HCT116 (cell line): Measurements from ENCODE around the gene PSAP. TPM values are rescaled to one million over a fixed set of nuclear protein-coding genes. Genes with fewer than 3 reads are reported as not detected.

Source experiments
- ATAC-seq: fragments of 200-7000 bp; cut with Tn5 transposase; 2 replicates; pipeline ENCODE4 v1.9.1; 2020; ENCODE audit warnings: mild to moderate bottlenecking, moderate library complexity
- BruUV-seq: library from RNA; stranded (reverse); fragments of 400-500 nt; replicated peaks from 2 replicates; lab custom pipeline; 2021; lab: Mats Ljungman, UMichigan
- CTCF ChIA-PET: fragments of 300-600 bp; sonication (Branson Sonifier 250); formaldehyde crosslinking; loops from one replicate; lab custom pipeline; 2021; ENCODE audit warnings: antibody characterized with exemption; lab: Charles Lee
- POLR2A ChIA-PET: fragments of 300-600, 350-600 bp; sonication (Branson Sonifier 250); formaldehyde crosslinking; loops from one replicate; lab custom pipeline; 2021; ENCODE audit warnings: antibody characterized with exemption; lab: Charles Lee
- RAD21 ChIA-PET, 2 experiments: fragments of 300-600 bp; sonication (Branson Sonifier 250); formaldehyde crosslinking; loops; one replicate each; lab custom pipeline; 2023; ENCODE audit warnings: low total read pairs in 2 of 2; ENCODE audit not compliant: uncharacterized antibody in 2 of 2, unreplicated experiment in 2 of 2, low non-redundant PET in 1 of 2; lab: Charles Lee
- DNase-seq: peaks from one replicate; pipeline ENCODE4 v3.0.0-alpha.2; 2010; ENCODE audit warnings: low read depth, low spot score
- H2AFZ ChIP-seq: fragments of 200-600 bp; shearing (Covaris generic), sonication (generic); 2 replicates; pipeline ENCODE4 v1.6.1; 2017; ENCODE audit warnings: low read depth, mixed run types, mixed read lengths, antibody characterized with exemption, low read length; ENCODE audit not compliant: poor library complexity, severe bottlenecking
- H3K27ac ChIP-seq: 2 replicates; pipeline ENCODE4 v1.5.1; 2012; ENCODE audit warnings: low read depth, low read length
- H3K27me3 ChIP-seq: fragments of 200-600 bp; sonication (generic); 2 replicates; pipeline ENCODE4 v1.6.1; 2016; ENCODE audit warnings: mixed run types, low read length, mixed read lengths; ENCODE audit not compliant: insufficient read depth
- H3K36me3 ChIP-seq, 2 experiments: fragments of 200-500 bp in 1 of 2; fragments of 200-600 bp in 1 of 2; sonication (Bioruptor generic) in 1 of 2; sonication (generic) in 1 of 2; 2 replicates each; pipeline versions ENCODE4 v1.5.1 to v1.6.1; 2014 to 2016; ENCODE audit warnings: low read length in 2 of 2, inconsistent platforms in 1 of 2, mixed read lengths in 1 of 2, mixed run types in 1 of 2; ENCODE audit not compliant: insufficient read depth in 2 of 2, control insufficient read depth in 1 of 2
- H3K4me1 ChIP-seq, 2 experiments: fragments of 200-600 bp in 1 of 2; sonication (generic) in 1 of 2; 2 replicates each; pipeline versions ENCODE4 v1.5.1 to v1.6.1; 2012 to 2017; ENCODE audit warnings: low read length in 2 of 2, inconsistent platforms in 1 of 2, mild to moderate bottlenecking in 1 of 2, mixed read lengths in 1 of 2, mixed run types in 1 of 2, moderate library complexity in 1 of 2; ENCODE audit not compliant: insufficient read depth in 2 of 2, control insufficient read depth in 1 of 2
- H3K4me2 ChIP-seq: fragments of 200-600 bp; sonication (generic); 2 replicates; pipeline ENCODE4 v1.6.1; 2017; ENCODE audit warnings: mixed run types, low read length, mixed read lengths
- H3K4me3 ChIP-seq, 2 experiments: fragments of 200-600 bp in 1 of 2; sonication (generic) in 1 of 2; replicated peaks in 1 of 2; 2 replicates each; pipeline ENCODE4 v1.5.1; 2011 to 2016; ENCODE audit warnings: low read length in 2 of 2, control low read depth in 1 of 2, low read depth in 1 of 2, mild to moderate bottlenecking in 1 of 2, mixed read lengths in 1 of 2, mixed run types in 1 of 2
- H3K79me2 ChIP-seq: fragments of 200-600 bp; sonication (generic); 2 replicates; pipeline ENCODE4 v1.6.1; 2017; ENCODE audit warnings: mild to moderate bottlenecking, mixed run types, low read length, moderate library complexity, mixed read lengths; ENCODE audit not compliant: insufficient read depth
- H3K9ac ChIP-seq: fragments of 200-600 bp; sonication (generic); 2 replicates; pipeline ENCODE4 v1.6.1; 2016; ENCODE audit warnings: low read length, mixed read lengths
- H3K9me2 ChIP-seq: fragments of 200-600 bp; sonication (generic), shearing (Covaris generic); 2 replicates; pipeline ENCODE4 v1.6.1; 2017; ENCODE audit warnings: mixed run types, mild to moderate bottlenecking, moderate library complexity; ENCODE audit not compliant: insufficient read depth
- H3K9me3 ChIP-seq, 2 experiments: fragments of 200-500 bp in 1 of 2; fragments of 200-600 bp in 1 of 2; sonication (Bioruptor generic) in 1 of 2; sonication (generic) in 1 of 2; 2 replicates each; pipeline ENCODE4 v1.6.1; 2014 to 2017; ENCODE audit warnings: low read length in 2 of 2, mixed read lengths in 2 of 2, inconsistent platforms in 1 of 2, low read depth in 1 of 2, mild to moderate bottlenecking in 1 of 2, mixed run types in 1 of 2, moderate library complexity in 1 of 2; ENCODE audit not compliant: control insufficient read depth in 1 of 2, insufficient read depth in 1 of 2
- H4K20me1 ChIP-seq: fragments of 200-600 bp; sonication (generic), shearing (Covaris generic); 2 replicates; pipeline ENCODE4 v1.6.1; 2017; ENCODE audit warnings: mixed run types, mild to moderate bottlenecking, moderate library complexity; ENCODE audit not compliant: insufficient read depth
- ATF3 ChIP-seq: IDR thresholded peaks from 2 replicates; pipeline ENCODE4 v1.6.1; 2012
- CBX3 ChIP-seq: IDR thresholded peaks from 2 replicates; pipeline ENCODE4 v1.6.1; 2012; ENCODE audit warnings: low read depth
- CTCF ChIP-seq, 3 experiments: fragments of 200-600 bp in 1 of 3; sonication (generic) in 1 of 3; IDR thresholded peaks in 2 of 3; conservative IDR thresholded peaks in 1 of 3; 2 replicates each; pipeline ENCODE4 v1.5.1; 2012 to 2017; ENCODE audit warnings: low read depth in 2 of 3, low read length in 2 of 3, antibody characterized with exemption in 1 of 3, borderline replicate concordance in 1 of 3, control low read depth in 1 of 3, mild to moderate bottlenecking in 1 of 3, mixed read lengths in 1 of 3, mixed run types in 1 of 3, moderate library complexity in 1 of 3; ENCODE audit not compliant: insufficient read depth in 1 of 3
- EGR1 ChIP-seq: IDR thresholded peaks from 2 replicates; pipeline ENCODE4 v1.6.1; 2012; ENCODE audit warnings: low read depth
- ELF1 ChIP-seq: IDR thresholded peaks from 2 replicates; pipeline ENCODE4 v1.6.1; 2012; ENCODE audit warnings: low read depth, borderline replicate concordance
- EZH2phosphoT487 ChIP-seq: fragments of 200-600 bp; IDR thresholded peaks from 2 replicates; pipeline ENCODE4 v1.6.1; 2018; ENCODE audit warnings: antibody characterized with exemption, borderline replicate concordance
- FOSL1 ChIP-seq: IDR thresholded peaks from 2 replicates; pipeline ENCODE4 v1.6.1; 2012; ENCODE audit warnings: low read depth
- JUND ChIP-seq: IDR thresholded peaks from 2 replicates; pipeline ENCODE4 v1.6.1; 2012
- POLR2A ChIP-seq: IDR thresholded peaks from 2 replicates; pipeline ENCODE4 v1.7.0; 2011; ENCODE audit warnings: borderline replicate concordance; ENCODE audit not compliant: insufficient read depth, insufficient read length; ENCODE audit errors: extremely low read depth
- POLR2AphosphoS5 ChIP-seq: IDR thresholded peaks from 2 replicates; pipeline ENCODE4 v1.6.1; 2011; ENCODE audit warnings: mild to moderate bottlenecking, low read depth, low read length, moderate library complexity
- REST ChIP-seq: IDR thresholded peaks from 2 replicates; pipeline ENCODE4 v1.6.1; 2012; ENCODE audit warnings: low read depth
- SIN3A ChIP-seq: IDR thresholded peaks from 2 replicates; pipeline ENCODE4 v1.6.1; 2012; ENCODE audit warnings: low read depth
- SP1 ChIP-seq: IDR thresholded peaks from 2 replicates; pipeline ENCODE4 v1.6.1; 2012; ENCODE audit warnings: low read depth
- SRF ChIP-seq: IDR thresholded peaks from 2 replicates; pipeline ENCODE4 v1.6.1; 2012; ENCODE audit warnings: low read depth
- YY1 ChIP-seq: IDR thresholded peaks from 2 replicates; pipeline ENCODE4 v1.6.1; 2011; ENCODE audit warnings: low read length, low read depth, moderate library complexity, mild to moderate bottlenecking; ENCODE audit not compliant: insufficient replicate concordance; ENCODE audit errors: extremely low read depth
- ZFX ChIP-seq: fragments of 450-650 bp; IDR thresholded peaks from 2 replicates; pipeline ENCODE4 v1.6.1; 2017
- ZNF274 ChIP-seq: fragments of 200-500 bp; sonication (Bioruptor generic); IDR thresholded peaks from 2 replicates; pipeline ENCODE4 v1.6.1; 2014; ENCODE audit warnings: mild to moderate bottlenecking, low read depth, low read length, inconsistent platforms
- intact Hi-C: fragments of 100-400 bp; cut with micrococcal nuclease; formaldehyde crosslinking; loops from 2 replicates; pipeline ENCODE4 v1.10.0; 2022
- total RNA-seq: library from RNA; stranded (reverse); gene quantifications from one replicate; pipeline ENCODE4 v1.2.1, GENCODE V29; 2021; ENCODE audit not compliant: unreplicated experiment

The PSAP gene
- total RNA-seq, 1 experiment from 2014 or later, result 444 TPM

GRCh38 chr10:71788954-71789353 is 62.1 kb downstream of the PSAP start:
- TF ChIP-seq FOSL1 (no peak), ZNF274 (no peak), ATF3 (no peak), POLR2AphosphoS5 (no peak), CBX3 (no peak), EGR1 (no peak), SIN3A (no peak), EZH2phosphoT487 (no peak), ZFX (no peak)
- Histone ChIP-seq H3K4me2 (no peak overlapping the region), H3K4me3 (no peak overlapping the region), H3K27ac (no peak overlapping the region), H3K9me3 (no peaks in the 10 kb centered on the region), H4K20me1 (no peaks in the 10 kb centered on the region), H2AFZ (no peak overlapping the region), H3K9ac (no peak overlapping the region), H3K27me3 (0 out of 2 replicates have a peak, but pooled peaks cover 4% of the 10 kb centered on the region), H3K79me2 (no peaks in the 10 kb centered on the region), H3K9me2 (no peaks in the 10 kb centered on the region), H3K4me1 (no peaks in the 10 kb centered on the region), H3K36me3 (no peaks in the 10 kb centered on the region)
- no TSS peak for BruUV-seq
- RAD21 ChIA-PET, result no interaction called here
- no peak for DNase-seq
- POLR2A ChIA-PET, result no interaction called here
- CTCF ChIA-PET, result no interaction called here
- no peak for ATAC-seq
- intact Hi-C loops, result no loop called here

GRCh38 chr10:71784679-71785272 is 66.3 kb downstream of the PSAP start:
- Histone ChIP-seq H3K4me3 (no peak overlapping the region), H3K4me1 (no peaks in the 10 kb centered on the region), H3K9me2 (no peaks in the 10 kb centered on the region), H3K27me3 (no peaks in the 10 kb centered on the region), H3K79me2 (no peaks in the 10 kb centered on the region), H3K36me3 (no peaks in the 10 kb centered on the region), H3K27ac (no peak overlapping the region), H3K9ac (no peak overlapping the region), H2AFZ (no peak overlapping the region), H3K4me2 (no peak overlapping the region), H3K9me3 (no peaks in the 10 kb centered on the region), H4K20me1 (no peaks in the 10 kb centered on the region)
- ChIA-PET POLR2A (no interaction called here), RAD21 (no interaction called here), CTCF (no interaction called here)
- no TSS peak for BruUV-seq
- no peak for ATAC-seq
- intact Hi-C loops, result no loop called here
- DNase-seq, result no peak
- no peak for TF ChIP-seq EGR1
- TF ChIP-seq ZFX, result no peak
- TF ChIP-seq SP1, result no peak
- no peak for TF ChIP-seq CTCF (IDR thresholded peaks at IDR 0.05 in 2 of 3, conservative IDR thresholded peaks at IDR 0.05 in 1 of 3; ENCODE audit: borderline replicate concordance in 1 of 3, insufficient read depth in 1 of 3, low read depth in 2 of 3, low read length in 2 of 3)
- TF ChIP-seq ZNF274, result no peak
- TF ChIP-seq SRF, result no peak
- TF ChIP-seq YY1, result no peak
- TF ChIP-seq POLR2A, result no peak
- no peak for TF ChIP-seq ELF1
- TF ChIP-seq JUND, result no peak
- no peak for TF ChIP-seq REST
- TF ChIP-seq FOSL1, result no peak
